Fibroblast of skin of scalp (primary cell): ENCODE data around the gene NT5C2.
A peak's percentile ranks its signal among the peaks of the same experiment; 100 is the strongest.

Source experiments
- DNase-seq: peaks from one replicate; pipeline ENCODE4 v3.0.0-alpha.2; 2013

NT5C2 gene

DNA sequence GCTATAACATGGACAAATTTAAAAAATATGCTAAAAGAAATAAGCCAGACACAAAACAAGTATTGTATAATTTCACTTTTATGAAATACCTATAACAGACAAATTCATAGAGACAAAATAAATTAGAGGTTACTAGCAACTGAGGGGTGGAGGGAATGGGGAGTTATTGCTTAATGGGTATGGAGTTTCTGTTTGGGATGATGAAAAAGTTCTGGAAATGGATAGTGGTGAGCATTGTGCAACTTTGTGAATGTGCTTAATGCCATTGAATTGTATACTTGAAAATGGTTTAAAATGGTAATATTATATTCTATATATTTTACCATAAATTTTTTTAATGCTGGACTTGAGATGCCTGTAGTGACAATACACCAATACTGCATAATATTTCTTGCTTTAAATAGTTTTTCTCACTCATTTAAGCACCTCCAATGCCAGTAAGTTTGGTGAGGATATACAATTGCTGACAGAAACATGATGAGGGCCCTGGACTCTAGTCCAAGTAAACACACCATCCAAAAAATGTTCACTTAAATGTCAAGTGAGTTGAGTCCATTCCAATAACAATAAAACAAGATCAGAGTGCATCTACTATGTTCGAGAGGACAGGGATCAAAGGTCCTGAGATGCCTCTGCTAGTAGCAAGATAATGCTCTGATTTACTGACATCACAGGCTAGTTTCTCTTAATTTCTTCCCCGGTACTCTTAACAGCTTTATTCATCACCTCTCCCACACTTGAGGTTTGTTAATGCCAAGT, 71.9 kb downstream of the NT5C2 start:
- no peak for DNase-seq

DNA sequence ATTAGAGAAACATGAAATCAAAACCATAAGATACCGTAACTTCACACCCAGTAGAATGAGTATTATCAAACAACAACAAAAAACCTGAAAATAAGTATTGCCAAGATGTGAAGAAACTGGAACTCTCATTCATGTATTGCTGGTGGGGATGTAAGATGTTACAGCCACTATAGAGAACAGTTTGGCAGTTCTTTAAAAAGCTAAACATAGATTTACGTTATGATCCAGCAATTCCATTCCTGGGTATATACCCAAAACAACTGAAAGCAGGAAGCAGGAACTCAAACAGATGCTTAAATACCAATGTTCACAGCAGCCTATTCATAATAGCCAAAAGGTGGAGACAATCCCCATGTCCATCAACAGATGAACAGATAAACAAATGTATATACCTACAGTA, 72.5 kb downstream of the NT5C2 start:
- no peak for DNase-seq

DNA sequence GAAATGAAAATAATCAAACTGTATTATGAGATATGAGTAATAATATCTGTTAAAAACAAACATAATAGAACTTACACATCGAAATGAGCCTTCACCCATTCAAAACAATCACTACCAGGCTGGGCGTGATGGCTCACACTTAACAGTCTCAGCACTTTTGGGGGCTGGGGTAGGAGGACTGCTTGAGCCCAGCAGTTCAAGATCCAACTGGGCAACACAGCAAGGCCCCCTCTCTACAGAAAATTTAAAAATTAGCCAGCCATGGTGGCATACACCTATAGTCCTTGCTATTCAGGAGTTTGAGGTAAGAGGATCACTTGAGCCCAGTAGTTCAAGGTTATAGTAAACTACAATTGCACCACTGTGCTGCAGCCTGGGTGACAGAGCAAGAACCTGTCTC, 75.8 kb downstream of the NT5C2 start:
- no peak for DNase-seq

DNA sequence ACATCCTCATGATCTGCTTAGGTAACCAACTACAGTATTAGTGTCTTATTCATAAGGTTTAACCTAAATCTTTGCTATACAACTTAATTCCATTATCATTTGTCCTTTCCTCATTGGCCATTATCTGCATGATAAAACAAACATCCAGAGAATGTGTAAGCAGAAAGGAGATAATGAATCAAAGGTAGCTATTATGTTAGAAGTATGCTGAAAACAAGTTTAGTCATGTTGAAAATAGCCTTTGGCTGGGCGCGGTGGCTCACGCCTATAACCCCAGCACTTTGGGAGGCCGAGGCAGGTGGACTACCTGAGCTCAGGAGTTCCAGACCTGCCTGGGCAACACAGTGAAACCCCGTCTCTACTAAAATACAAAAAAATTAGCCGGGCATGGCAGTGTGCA, 78.2 kb downstream of the NT5C2 start:
- no peak for DNase-seq

DNA sequence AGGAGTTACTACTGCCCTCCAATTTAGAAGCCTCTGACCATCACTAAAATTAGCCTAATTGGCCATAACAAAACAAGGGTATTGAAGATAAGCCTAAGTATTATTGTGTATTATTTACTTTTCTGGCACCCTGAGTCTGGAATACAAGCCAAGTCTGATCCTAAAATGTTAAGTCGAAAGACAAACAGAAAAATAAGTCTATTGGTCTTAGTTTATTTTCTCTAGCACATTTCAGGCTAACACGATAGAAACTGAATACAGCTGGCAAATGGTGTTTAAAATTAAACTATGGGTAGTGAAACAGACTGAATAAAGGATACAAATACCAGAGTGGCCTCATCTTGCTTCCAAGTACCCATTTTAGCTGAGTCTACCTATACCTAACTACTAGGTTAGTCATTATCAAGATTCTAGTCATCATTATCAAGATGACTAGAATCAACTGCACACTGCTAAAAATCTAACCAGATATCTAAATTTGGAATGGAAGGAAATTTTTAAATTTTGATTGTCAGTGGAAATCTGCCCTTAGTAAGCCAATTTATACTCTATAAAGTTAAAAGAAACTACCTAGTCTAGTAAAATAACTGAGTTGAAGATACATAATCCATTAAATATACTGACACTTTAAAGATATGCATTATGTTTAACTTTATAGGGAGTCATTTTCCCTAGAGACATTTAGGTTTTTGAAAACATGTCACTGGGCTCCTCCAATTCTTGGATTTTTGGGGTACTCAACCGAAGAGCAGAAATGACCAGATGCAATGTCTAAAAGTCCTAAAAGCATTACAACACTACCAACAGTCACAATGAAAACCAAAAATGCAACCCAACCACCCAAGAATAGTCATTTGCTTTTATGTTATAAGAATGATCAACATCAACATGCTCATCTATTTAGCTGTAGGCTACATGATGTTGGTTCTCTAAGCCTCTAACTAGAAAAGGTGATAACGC, 80.9 kb downstream of the NT5C2 start:
- DNase-seq: no peak

DNA sequence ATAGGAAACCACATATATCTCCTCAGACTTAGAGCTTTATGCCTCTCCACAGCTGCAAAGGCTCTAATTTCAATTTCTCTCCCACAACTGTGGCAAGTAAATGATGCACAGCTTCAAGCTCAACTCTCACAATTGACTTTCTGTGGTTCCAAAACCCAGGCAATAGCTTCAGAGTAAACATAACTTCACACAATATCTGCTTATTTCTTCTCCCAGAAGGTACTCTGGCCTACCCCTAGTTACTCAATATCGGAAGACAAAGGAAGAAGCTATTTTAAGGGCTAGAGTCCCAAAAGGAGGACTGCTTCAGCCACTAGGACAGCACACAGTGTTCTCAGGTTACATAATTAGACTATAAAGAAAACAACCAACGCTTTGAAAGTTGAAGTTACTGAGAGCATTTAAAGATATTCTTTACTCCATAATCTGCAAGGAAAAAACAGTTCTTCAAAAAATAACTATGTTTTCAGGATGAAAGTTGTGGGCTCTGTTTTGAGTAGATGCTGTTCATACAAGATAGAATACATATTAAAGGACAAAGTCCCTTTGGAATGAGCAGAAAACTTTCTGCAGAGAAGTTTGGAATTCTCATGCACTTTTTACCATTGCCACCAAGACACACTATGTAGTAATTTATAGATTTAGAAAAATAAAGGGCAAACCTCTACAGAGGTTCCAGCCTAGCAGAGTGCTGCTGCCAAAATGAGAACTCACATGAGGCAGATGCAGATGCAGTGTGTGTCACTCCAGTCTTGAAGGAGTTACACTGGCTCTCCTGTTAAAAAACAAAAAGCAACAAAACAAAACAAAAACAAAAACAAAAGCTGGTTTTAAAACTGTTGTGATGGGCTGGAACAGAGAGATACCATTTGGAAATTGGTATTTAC, 81.8 kb downstream of the NT5C2 start:
- DNase-seq: peak; percentile 14

DNA sequence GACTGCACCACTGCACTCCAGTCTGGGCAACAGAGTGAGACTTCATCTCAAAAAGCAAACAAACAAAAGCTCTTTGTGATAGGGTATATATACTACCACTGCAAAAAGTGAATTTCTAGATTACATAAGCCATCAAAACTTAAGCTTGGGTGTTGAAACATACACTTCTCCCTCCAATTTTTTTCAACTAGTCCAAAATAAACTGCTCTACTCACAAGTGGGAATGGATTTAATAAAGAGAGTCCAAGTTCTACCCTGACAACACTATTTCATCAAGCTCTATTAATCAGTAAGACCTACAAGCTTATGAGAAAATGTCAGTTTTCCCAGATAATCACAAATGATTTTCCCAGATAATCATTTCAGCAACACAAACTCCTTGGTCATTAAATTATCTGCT, 82.7 kb downstream of the NT5C2 start:
- DNase-seq: no peak

DNA sequence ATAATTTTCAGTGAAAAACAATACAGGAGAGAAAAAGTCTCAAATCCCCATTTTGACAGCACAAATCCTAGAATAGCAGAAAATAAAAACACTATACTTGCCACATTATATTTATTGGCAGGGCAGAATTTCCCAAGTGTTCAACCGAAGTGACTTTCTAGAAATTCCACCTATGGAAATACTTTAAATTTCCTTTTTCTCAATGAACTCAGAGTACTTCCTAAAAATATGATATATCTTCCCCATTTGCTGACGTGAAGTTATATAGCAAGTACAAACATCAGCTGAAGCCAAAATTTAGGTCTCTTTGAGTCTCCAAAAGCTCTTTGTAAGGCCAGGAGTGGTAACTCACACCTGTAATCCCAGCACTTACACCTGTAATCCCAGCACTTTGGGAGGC, 83.3 kb downstream of the NT5C2 start:
- no peak for DNase-seq

DNA sequence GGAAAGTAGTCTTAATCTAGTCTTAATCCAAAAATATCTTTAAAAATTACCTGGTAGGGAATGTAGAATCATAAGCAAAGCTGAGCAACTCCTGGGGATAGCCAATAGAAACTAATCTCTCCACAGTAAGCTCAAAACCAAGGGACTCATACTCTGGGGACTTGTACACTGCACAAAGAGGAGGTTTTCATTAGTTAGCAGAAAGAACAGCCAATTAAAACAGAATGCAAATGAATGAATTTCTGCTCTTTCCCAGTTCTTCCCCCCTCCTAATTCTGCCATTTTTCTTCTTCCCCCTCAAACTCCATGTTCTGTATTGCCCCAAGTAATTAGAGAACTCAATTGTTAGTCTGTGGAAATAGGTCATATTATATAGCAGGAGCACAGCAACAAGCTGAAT, 86.5 kb downstream of the NT5C2 start:
- DNase-seq: no peak

DNA sequence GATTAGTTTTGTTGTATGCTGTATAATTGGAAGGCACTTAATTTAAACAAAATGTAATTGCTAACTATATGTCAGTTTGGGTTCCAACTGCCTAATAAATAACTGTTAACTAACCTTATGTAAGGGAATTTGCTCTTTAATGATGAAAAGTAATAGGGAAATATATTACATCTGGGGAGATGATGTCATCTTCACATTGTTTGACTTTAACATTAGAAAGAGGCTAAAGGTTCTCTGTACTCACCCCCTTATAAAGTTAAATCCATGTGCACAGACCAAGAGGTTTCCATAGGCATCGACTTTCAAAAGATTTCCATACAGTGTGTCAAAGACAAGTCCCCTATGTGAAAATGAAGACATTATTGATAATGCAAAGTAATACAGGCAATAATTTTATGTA, 87.6 kb downstream of the NT5C2 start:
- DNase-seq: no peak

DNA sequence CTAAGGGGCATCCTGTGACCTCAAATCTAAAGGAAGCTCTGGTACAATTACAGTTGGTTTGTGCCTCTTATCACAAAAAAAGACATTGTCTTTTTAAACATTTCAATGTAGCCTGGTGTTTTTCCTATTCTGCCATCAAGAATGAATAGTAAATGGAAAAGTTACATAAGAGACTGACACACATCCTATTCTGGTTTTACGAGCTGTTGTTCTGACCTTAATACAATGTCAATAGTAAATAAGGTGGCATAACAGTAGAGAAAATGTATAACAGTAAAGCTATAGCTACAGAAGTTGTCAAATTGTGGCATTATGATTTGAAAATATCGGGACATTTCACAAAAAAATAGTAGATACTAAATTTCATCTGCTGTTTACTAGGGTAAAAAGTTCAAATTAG, 88.4 kb downstream of the NT5C2 start:
- no peak for DNase-seq

DNA sequence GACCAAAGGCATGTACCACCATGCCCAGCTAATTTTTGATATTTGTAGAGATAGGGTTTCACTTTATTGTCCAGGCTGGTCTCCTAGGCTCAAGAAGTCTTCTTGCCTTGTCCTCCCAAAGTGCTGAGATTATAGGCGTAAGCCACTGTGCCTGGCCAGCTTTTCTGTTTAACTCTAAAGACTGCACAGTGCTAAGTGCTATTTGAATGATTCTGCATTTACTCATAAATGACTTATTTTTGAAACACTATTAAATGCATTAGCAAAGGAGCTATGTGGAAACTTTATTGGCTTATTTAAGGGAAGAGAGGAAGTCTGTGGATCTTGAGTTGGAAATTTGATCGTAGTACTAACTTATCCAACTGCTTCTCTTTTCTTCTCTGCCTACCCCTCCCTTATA, 89.1 kb downstream of the NT5C2 start:
- DNase-seq: no peak

DNA sequence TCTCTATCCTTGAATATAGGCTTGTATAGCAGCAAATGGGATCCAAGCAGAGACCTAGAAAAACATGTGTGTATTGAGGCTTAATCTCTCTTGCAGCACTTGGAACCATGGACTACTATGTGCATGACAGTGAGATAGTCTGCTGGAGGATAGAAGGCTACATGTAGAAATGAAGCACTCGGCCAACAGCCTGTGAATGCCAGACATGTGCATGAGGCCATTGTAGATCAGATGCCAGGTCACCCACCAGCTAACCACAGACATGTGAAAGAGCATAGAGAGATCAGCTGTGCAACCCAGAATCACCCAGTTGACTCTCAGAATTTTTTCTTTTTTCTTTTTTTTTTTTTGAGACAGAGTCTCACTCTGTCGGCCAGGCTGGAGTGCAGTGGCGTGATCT, 90.9 kb downstream of the NT5C2 start:
- DNase-seq: no peak

DNA sequence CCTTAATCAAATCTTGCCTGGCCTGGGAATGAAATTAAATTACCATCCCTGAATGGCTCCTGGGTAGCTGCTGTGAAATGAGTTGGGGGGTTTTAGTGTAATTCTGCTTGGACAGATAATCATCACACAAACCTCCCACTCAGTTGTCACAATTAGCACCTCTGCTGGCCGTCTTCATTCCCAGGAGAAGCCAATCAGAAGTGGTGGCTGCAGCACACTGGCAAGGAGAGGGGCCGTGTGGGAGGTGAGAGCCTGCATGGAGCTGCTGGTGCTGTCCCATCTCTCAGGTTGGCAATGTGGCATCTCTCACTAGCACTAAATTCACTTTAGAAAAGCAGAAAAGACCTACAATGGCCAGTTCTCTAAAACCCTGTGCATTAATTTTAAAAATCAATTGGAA, 92.5 kb downstream of the NT5C2 start:
- no peak for DNase-seq

DNA sequence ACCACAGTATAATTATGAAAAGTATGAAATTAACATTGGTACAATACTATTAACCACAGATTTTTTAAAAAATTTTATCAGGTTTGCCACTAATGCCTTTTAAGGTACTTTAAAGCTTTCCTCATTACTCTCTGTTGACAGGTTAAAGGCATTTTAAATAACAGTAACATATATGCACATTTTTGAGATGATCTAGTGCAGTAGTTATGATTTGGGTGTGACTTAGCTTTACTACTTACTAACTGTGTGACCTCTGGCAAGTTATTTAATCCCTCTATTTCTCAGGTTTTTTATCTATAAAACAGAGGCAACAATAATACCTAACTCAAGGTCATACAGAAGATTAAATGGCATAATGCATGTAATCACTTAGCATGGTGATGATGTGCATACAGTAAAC, 94.8 kb downstream of the NT5C2 start:
- no peak for DNase-seq

DNA sequence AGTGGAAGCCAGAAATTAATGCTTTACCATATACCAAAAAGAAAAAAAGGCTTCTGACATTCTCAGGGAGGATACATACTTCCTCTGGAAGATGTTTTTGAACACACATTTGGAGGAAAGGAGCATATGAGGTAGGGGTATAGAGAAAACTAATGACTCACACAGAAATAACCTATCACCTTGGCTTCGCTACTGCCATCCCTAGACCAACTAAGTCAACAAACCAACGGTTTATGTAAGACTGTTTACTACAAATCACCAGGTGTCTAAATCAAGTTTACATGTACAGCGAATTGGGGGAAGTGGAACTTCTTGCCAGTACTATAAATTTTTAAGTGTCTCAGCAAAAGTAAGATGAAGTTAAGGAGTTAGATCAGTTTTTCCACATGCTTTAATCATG, 96.9 kb downstream of the NT5C2 start:
- DNase-seq: no peak

DNA sequence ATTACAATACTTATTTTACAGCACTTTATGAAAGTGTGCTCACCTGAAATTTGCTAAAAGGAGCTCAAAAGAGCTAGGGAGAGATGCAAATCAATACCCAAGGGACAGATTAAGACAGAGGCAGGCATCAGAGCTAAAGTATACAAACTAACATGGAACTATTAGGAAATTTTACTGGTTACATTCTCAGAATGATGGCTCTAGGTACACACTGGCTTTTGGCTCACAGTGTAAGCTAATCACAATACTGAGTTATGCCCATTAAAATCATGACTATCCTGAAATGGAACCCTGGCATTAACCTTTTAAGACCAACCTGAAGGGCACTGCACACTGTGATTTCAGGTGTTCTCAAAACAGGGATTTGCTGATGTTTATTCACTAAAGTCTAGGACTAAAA, 98.1 kb downstream of the NT5C2 start:
- DNase-seq: no peak

DNA sequence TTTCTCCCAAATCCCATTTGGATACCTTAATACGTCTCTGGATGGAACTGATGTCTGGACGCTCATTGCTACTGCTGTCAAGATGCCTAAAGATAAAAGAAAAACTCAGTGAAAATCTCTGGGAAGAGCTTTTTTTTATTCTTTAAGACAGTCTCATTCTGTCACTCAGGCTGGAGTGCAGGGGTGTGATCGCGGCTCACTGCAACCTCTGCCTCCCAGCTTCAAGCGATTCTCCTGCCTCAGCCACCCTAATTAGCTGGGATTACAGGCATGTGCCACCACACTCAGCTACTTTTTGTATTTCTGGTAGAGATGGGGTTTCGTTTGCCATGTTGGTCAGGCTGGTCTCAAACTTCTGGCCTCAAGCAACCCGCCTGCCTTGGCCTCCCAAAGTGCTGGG, 102.2 kb downstream of the NT5C2 start:
- DNase-seq: no peak

DNA sequence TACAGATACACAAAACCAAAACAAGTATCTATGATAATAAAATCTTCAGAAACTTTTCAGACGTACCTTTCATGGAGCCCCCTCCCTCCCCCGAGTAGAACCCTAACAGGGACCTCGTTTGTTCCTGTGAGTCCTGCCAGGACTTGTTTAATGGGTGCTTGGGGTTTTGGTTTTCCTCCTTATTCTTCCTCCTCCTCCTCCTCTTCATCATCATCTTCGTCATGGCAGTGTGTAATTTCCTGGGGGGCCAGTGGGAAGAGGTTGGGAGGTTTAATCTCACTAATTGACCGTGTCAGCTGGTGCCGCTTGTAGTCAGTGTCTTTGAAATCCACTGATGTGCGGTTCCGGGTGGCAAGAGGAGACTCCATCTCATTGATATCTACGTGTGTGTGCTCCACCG, 103.6 kb downstream of the NT5C2 start:
- no peak for DNase-seq

DNA sequence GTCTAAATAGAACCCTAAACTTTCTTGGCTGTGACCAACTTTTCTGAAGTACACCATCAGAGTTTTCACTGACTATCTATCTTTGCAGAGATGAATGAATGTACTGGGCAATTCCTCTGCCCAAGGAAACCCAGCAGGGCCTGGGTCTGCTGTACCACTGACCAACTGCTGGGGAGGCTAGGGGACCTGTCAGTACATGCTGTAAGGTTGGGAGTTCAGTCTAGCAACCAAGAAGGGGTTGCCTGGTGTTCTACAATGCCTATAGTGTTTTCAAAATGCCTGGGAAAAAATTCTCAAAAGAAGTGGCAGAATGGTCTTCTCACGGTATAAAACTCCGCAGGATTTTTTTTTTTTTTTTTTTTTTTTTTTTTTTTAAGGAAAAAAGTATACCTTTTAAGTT, 106.3 kb downstream of the NT5C2 start:
- DNase-seq: no peak

DNA sequence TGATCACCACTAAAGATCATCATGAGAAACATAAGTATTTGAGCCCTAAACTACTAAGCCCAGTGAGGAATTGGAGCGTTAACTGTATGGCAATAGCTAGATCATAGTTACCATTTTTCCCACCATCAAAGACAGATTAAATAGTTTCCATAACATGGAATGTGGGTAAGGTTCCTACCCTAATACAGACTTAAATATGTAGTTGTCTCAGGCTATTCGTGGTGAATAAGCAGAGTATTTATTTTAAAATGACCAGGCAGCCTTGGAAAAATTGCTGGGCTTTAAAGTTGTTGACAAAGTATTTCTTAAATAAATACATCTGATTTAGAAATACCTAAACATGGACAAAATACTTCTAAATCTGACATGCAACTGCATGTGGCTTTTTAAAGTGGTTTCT, 106.8 kb downstream of the NT5C2 start:
- DNase-seq: peak; percentile 15

DNA sequence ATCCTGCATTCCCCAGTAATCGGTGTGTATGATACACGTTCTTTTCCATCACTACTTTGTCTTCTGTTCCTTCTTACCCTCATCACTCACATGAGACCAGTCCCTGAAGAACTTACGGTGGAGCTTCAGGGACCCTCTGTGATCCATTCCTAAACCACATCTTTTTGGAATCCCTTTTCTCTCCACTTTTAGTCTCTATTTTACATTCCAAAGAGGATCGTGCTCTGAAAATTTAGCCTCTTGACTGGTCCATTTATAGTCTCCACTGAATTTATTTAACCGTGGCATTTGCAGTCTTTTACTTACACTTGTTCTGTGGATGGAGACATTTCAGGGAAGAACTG, 109.1 kb downstream of the NT5C2 start:
- no peak for DNase-seq
